ENCODE measurements around the gene PRCP.

The PRCP gene

GRCh38 chr11:82865841-82866240 is 34.4 kb downstream of the PRCP start:
- POLR2A ChIA-PET = no interaction called here
- DNase-seq (ENCODE audit: extremely low spot score) = no peak
- CTCF ChIA-PET = interaction anchor here (1.2 to 6.8 kb wide), 4 partner anchors 14 to 953 kb away, joined by 3 to 57 read pairs (median 23); partner anchors contain the start of gene DDIAS

GRCh38 chr11:82864268-82864667 is 36.0 kb downstream of the PRCP start:
- peak; percentile 54 for TF ChIP-seq CTCF (IDR thresholded peaks at IDR 0.05; ENCODE audit: control extremely low read depth, extremely low read depth, low read depth, missing control alignments)
- POLR2A ChIA-PET = no interaction called here
- peak; percentile 28 for DNase-seq (ENCODE audit: extremely low spot score)
- CTCF ChIA-PET = interaction anchor here (1.0 to 6.8 kb wide), 2 partner anchors 147 to 955 kb away, joined by 5 to 57 read pairs; no protein-coding TSS in a partner anchor

More at GRCh38 chr11:82865841-82866240, 34.4 kb downstream of the PRCP start:
- TF ChIP-seq CTCF (IDR thresholded peaks at IDR 0.05; ENCODE audit: control extremely low read depth, extremely low read depth, low read depth, missing control alignments) = no peak

- CTCF ChIA-PET = interaction anchor here (1.0 to 1.5 kb wide), 8 partner anchors 9 to 146 kb away, joined by 3 to 6 read pairs (median 5); no protein-coding TSS in a partner anchor
- DNase-seq (ENCODE audit: extremely low spot score) = no peak
- TF ChIP-seq CTCF (IDR thresholded peaks at IDR 0.05; ENCODE audit: control extremely low read depth, extremely low read depth, low read depth, missing control alignments) = no peak
- POLR2A ChIA-PET = no interaction called here
These were observed 37.0 kb downstream of the PRCP start for GRCh38 chr11:82863209-82863608.

- CTCF ChIA-PET = interaction anchor here (0.9 to 1.5 kb wide), 7 partner anchors 8 to 143 kb away, joined by 3 to 6 read pairs (median 5); no protein-coding TSS in a partner anchor
These were observed 37.9 kb downstream of the PRCP start for GRCh38 chr11:82862379-82862778.

GRCh38 chr11:82859750-82860149 is 40.5 kb downstream of the PRCP start:
- ChIA-PET CTCF (interaction anchor here (1.3 to 5.1 kb wide), 3 partner anchors 8 to 142 kb away, joined by 3 to 30 read pairs (median 7); no protein-coding TSS in a partner anchor), POLR2A (no interaction called here)
- no peak for TF ChIP-seq CTCF (IDR thresholded peaks at IDR 0.05; ENCODE audit: control extremely low read depth, extremely low read depth, low read depth, missing control alignments)
- no peak for DNase-seq (ENCODE audit: extremely low spot score)

More at GRCh38 chr11:82862379-82862778, 37.9 kb downstream of the PRCP start:
- POLR2A ChIA-PET = no interaction called here
- DNase-seq (ENCODE audit: extremely low spot score) = no peak
- TF ChIP-seq CTCF (IDR thresholded peaks at IDR 0.05; ENCODE audit: control extremely low read depth, extremely low read depth, low read depth, missing control alignments) = no peak

- no peak for DNase-seq (ENCODE audit: extremely low spot score)
- POLR2A ChIA-PET = no interaction called here
- TF ChIP-seq CTCF (IDR thresholded peaks at IDR 0.05; ENCODE audit: control extremely low read depth, extremely low read depth, low read depth, missing control alignments) = no peak
- CTCF ChIA-PET = interaction anchor here (1.7 to 5.1 kb wide), 2 partner anchors 9 to 141 kb away, joined by 7 to 30 read pairs; no protein-coding TSS in a partner anchor
These were observed 41.6 kb downstream of the PRCP start for GRCh38 chr11:82858556-82859091.
